K562 (cell line): Measurements from ENCODE around the gene UHRF1.

ENCODE experiments used
- EHMT2 ChIP-seq: fragments of 450-650 bp; IDR thresholded peaks from 2 replicates; pipeline ENCODE4 v1.6.1; 2018; ENCODE audit warnings: antibody characterized with exemption
- EZH2 ChIP-seq: IDR thresholded peaks from 2 replicates; pipeline ENCODE4 v1.6.1; 2012; ENCODE audit warnings: low read depth, mild to moderate bottlenecking, inconsistent platforms, low read length, borderline replicate concordance
- FOXJ3 ChIP-seq: sonication (generic); formaldehyde crosslinking; IDR thresholded peaks from 2 replicates; pipeline ENCODE4 v1.4.0; 2020; ENCODE audit warnings: mild to moderate bottlenecking, missing genetic modification reagents
- POLR2A ChIP-seq: fragments of 450-650 bp; conservative IDR thresholded peaks from 2 replicates; pipeline ENCODE4 v1.6.1; 2016
- SREBF2 ChIP-seq: sonication (generic); formaldehyde crosslinking; IDR thresholded peaks from 2 replicates; pipeline ENCODE4 v1.4.0; 2020; ENCODE audit warnings: mild to moderate bottlenecking, missing genetic modification reagents
- ZNF184 ChIP-seq: sonication (generic); formaldehyde crosslinking; IDR thresholded peaks from 2 replicates; pipeline ENCODE4 v1.5.0; 2020; ENCODE audit warnings: missing genetic modification reagents
- ZNF699 ChIP-seq: fragments of 250-450 bp; sonication (Bioruptor Pico); IDR thresholded peaks from 2 replicates; pipeline ENCODE4 v1.8.0; 2021; ENCODE audit warnings: mild to moderate bottlenecking, moderate library complexity; ENCODE audit not compliant: insufficient replicate concordance
- TF ChIP-seq, protein P1 (sequence below): fragments of 450-650 bp; formaldehyde crosslinking; IDR thresholded peaks from 2 replicates; pipeline ENCODE4 v1.4.0; 2020; ENCODE audit warnings: mild to moderate bottlenecking, moderate library complexity
- TF ChIP-seq, protein P2 (sequence below): fragments of 250-450 bp; sonication (Bioruptor Pico); IDR thresholded peaks from 2 replicates; pipeline ENCODE4 v1.5.0; 2021

DNA sequence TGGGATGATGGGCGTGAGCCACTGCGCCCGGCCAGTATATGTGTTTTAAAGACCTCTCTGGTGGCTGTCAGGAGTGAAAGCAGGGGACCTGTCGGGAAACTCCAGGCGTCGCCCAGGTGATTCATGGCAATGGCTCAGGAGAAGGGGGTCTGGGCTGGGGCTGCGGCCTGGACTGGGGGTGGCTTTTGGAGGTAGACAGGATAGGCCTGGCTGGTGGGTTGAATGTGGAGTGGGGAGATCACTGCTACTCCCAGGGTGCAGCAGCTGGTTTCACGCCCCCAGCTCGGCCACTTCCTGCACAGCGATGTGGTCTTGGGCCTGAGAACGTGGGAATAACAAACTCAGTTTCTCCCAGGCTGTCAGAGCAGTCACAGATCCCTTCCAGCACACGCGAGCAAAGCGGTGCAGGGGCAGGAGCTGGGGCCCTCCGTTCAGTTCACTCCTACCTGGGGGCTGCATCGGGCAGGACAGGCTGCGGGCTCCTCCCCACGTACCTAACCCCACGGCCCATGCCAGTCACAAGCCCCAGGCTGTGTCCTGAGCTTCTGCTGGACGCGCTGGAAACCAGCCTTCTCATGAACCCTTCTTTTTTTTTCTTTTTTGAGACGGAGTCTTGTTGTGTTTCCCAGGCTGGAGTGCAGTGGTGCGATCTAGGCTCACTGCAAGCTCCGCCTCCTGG lies 78.5 kb downstream of the UHRF1 start:
- TF ChIP-seq ZNF184 (CRISPR knock-in tag) (no peak), SREBF2 (CRISPR knock-in tag) (no peak), ZNF699 (CRISPR knock-in tag) (no peak), FOXJ3 (CRISPR knock-in tag) (no peak), EHMT2 (no peak), EZH2 (no peak), POLR2A (no peak)
- TF ChIP-seq, protein P1, sequence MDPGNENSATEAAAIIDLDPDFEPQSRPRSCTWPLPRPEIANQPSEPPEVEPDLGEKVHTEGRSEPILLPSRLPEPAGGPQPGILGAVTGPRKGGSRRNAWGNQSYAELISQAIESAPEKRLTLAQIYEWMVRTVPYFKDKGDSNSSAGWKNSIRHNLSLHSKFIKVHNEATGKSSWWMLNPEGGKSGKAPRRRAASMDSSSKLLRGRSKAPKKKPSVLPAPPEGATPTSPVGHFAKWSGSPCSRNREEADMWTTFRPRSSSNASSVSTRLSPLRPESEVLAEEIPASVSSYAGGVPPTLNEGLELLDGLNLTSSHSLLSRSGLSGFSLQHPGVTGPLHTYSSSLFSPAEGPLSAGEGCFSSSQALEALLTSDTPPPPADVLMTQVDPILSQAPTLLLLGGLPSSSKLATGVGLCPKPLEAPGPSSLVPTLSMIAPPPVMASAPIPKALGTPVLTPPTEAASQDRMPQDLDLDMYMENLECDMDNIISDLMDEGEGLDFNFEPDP (CRISPR knock-in tag): no peak
- TF ChIP-seq, protein P2, sequence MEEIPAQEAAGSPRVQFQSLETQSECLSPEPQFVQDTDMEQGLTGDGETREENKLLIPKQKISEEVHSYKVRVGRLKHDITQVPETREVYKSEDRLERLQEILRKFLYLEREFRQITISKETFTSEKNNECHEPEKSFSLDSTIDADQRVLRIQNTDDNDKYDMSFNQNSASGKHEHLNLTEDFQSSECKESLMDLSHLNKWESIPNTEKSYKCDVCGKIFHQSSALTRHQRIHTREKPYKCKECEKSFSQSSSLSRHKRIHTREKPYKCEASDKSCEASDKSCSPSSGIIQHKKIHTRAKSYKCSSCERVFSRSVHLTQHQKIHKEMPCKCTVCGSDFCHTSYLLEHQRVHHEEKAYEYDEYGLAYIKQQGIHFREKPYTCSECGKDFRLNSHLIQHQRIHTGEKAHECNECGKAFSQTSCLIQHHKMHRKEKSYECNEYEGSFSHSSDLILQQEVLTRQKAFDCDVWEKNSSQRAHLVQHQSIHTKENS: no peak
